Trophoblast cell (in vitro differentiated cells and primary cell): ENCODE measurements around the gene CCDC177.
A peak's percentile ranks its signal among the peaks of the same experiment; 100 is the strongest.

Source experiments
- DNase-seq, 2 donors: peaks; one replicate each; pipeline ENCODE4 v3.0.0-alpha.2; 2016
- H2AFZ ChIP-seq: 2 replicates; pipeline ENCODE4 v1.6.1; 2013; ENCODE audit warnings: low read length, moderate library complexity, mild to moderate bottlenecking; ENCODE audit not compliant: insufficient read depth, poor library complexity
- H2AK5ac ChIP-seq: 2 replicates; pipeline ENCODE4 v1.6.1; 2013; ENCODE audit warnings: mild to moderate bottlenecking, low read length
- H2BK120ac ChIP-seq: 2 replicates; pipeline ENCODE4 v1.6.1; 2013; ENCODE audit warnings: low read length, mild to moderate bottlenecking, moderate library complexity; ENCODE audit not compliant: insufficient read depth, poor library complexity
- H2BK12ac ChIP-seq: 2 replicates; pipeline ENCODE4 v1.6.1; 2013; ENCODE audit warnings: mild to moderate bottlenecking, low read length, moderate library complexity
- H2BK5ac ChIP-seq: 2 replicates; pipeline ENCODE4 v1.6.1; 2013; ENCODE audit warnings: low read length, low read depth, moderate library complexity, mild to moderate bottlenecking; ENCODE audit not compliant: poor library complexity
- H3K14ac ChIP-seq: 2 replicates; pipeline ENCODE4 v1.6.1; 2013; ENCODE audit warnings: mild to moderate bottlenecking, low read length
- H3K18ac ChIP-seq: 2 replicates; pipeline ENCODE4 v1.6.1; 2013; ENCODE audit warnings: mild to moderate bottlenecking, low read length
- H3K23ac ChIP-seq: 2 replicates; pipeline ENCODE4 v1.6.1; 2013; ENCODE audit warnings: low read length
- H3K27ac ChIP-seq: 2 replicates; pipeline ENCODE4 v1.5.1; 2013; ENCODE audit warnings: low read depth, mild to moderate bottlenecking, inconsistent platforms, low read length, moderate library complexity
- H3K27me3 ChIP-seq: 2 replicates; pipeline ENCODE4 v1.6.1; 2013; ENCODE audit warnings: inconsistent platforms, mild to moderate bottlenecking, low read length, moderate library complexity; ENCODE audit not compliant: insufficient read depth
- H3K36me3 ChIP-seq, 2 experiments: 1 replicate in 1 of 2; 2 replicates in 1 of 2; pipeline ENCODE4 v1.6.1; 2013; ENCODE audit warnings: low read length in 2 of 2, mild to moderate bottlenecking in 2 of 2, moderate library complexity in 1 of 2; ENCODE audit not compliant: insufficient read depth in 2 of 2, control insufficient read depth in 1 of 2
- H3K4ac ChIP-seq: 2 replicates; pipeline ENCODE4 v1.6.1; 2013; ENCODE audit warnings: low read depth, mild to moderate bottlenecking, low read length, moderate library complexity
- H3K4me1 ChIP-seq, 2 experiments: 1 replicate in 1 of 2; 2 replicates in 1 of 2; pipeline ENCODE4 v1.6.1; 2013; ENCODE audit warnings: low read length in 2 of 2, mild to moderate bottlenecking in 2 of 2, moderate library complexity in 1 of 2; ENCODE audit not compliant: insufficient read depth in 2 of 2, control insufficient read depth in 1 of 2
- H3K4me2 ChIP-seq: 2 replicates; pipeline ENCODE4 v1.6.1; 2013; ENCODE audit warnings: inconsistent platforms, mild to moderate bottlenecking, low read length, moderate library complexity
- H3K4me3 ChIP-seq: 2 replicates; pipeline ENCODE4 v1.5.1; 2013; ENCODE audit warnings: mild to moderate bottlenecking, low read depth, low read length, inconsistent platforms
- H3K79me1 ChIP-seq: one replicate; pipeline ENCODE4 v1.6.1; 2013; ENCODE audit warnings: low read length
- H3K79me2 ChIP-seq: 2 replicates; pipeline ENCODE4 v1.6.1; 2013; ENCODE audit warnings: low read length, mild to moderate bottlenecking; ENCODE audit not compliant: control insufficient read depth, insufficient read depth, poor library complexity
- H3K9ac ChIP-seq: 2 replicates; pipeline ENCODE4 v1.6.1; 2013; ENCODE audit warnings: mild to moderate bottlenecking, low read length
- H3K9me3 ChIP-seq: 2 replicates; pipeline ENCODE4 v1.6.1; 2013; ENCODE audit warnings: low read depth, mild to moderate bottlenecking, control low read depth, inconsistent platforms, low read length; ENCODE audit not compliant: insufficient read depth
- H4K12ac ChIP-seq: 2 replicates; pipeline ENCODE4 v1.6.1; 2013; ENCODE audit warnings: low read depth, mild to moderate bottlenecking, low read length, moderate library complexity
- H4K8ac ChIP-seq: 2 replicates; pipeline ENCODE4 v1.6.1; 2013; ENCODE audit warnings: low read depth, mild to moderate bottlenecking, low read length, moderate library complexity
- H4K91ac ChIP-seq: one replicate; pipeline ENCODE4 v1.6.1; 2013; ENCODE audit warnings: low read depth, mild to moderate bottlenecking, low read length, moderate library complexity
- WGBS: extraction: QIAGEN DNeasy Blood & Tissue Kit; methylation state at CpG from one replicate; pipeline ENCODE4 v1.1.7; 2013; ENCODE audit warnings: missing lambda C conversion rate; ENCODE audit not compliant: insufficient read length, insufficient coverage; ENCODE audit errors: extremely low coverage; 5-methylcytosine and 5-hydroxymethylcytosine counted together

Gene CCDC177

DNA sequence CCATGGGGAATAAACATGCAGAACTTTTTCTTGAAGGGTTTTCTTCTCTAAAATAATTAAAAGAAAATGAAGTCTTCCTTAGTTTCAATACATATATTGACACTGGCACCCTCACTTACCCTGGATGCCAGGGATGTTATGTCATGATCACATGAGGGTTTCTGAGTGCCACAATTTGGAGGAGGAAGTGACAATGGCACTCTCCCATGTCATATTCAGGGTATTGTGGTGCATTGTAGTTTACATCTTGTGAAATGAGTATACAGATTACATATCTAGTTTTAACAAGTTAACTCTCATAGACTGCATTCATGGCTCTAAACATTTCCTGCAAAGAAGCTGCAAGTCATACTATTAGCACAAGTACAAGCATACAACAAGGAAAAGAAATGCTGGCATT lies 37.7 kb downstream of the CCDC177 start:
- Histone ChIP-seq H2AK5ac (no peak overlapping the region), H2BK5ac (no peak overlapping the region), H4K8ac (no peak overlapping the region), H3K27me3 (no peaks in the 10 kb centered on the region), H3K9ac (no peak overlapping the region), H3K4me1 (peaks cover 3 to 6% of the 10 kb centered on the region in 2 experiments), H3K79me2 (no peaks in the 10 kb centered on the region), H3K14ac (no peak overlapping the region), H3K9me3 (no peaks in the 10 kb centered on the region), H2BK120ac (no peak overlapping the region), H3K27ac (no peak overlapping the region), H3K4ac (no peak overlapping the region), H3K36me3 (no peaks in the 10 kb centered on the region), H3K23ac (no peak overlapping the region), H3K4me3 (no peak overlapping the region), H2BK12ac (no peak overlapping the region), H3K4me2 (no peak overlapping the region), H2AFZ (no peak overlapping the region), H4K12ac (no peak overlapping the region), H3K18ac (no peak overlapping the region), H4K91ac (no peak overlapping the region), H3K79me1 (no peaks in the 10 kb centered on the region)
- DNase-seq, result no peak

DNA sequence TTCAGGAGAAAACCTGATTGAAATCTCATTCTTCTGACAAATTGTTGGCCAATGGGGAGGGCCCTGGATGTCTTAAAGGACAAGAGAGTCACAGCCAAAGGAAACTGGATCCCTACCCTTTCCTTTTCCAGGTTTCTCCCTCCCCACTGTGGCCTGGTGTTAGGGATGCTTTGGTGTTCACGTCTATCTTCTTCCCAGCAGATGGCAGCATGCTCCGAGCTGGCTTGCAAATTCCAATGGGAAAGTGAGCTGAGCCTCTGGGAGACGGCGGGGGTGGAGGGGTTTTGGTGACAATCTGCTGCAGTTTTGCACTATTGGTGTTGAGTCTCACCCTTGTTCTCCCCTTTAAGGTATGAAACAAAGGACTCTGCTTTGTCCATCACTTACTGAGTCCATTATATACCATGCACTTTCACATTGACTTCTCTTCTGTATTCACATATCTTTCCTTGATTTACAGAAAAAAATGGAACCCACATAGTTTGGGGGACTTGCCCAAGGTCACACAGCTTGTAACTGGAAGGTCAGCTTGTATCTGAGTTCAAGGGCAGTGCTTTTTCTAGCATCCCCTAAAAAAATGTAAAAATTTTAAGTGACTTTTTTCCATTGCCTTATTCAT lies 39.3 kb downstream of the CCDC177 start:
- H3K79me2 ChIP-seq, result no peaks in the 10 kb centered on the region
- H2BK5ac ChIP-seq, result no peak overlapping the region
- H2BK120ac ChIP-seq, result no peak overlapping the region
- H4K91ac ChIP-seq, result no peak overlapping the region
- no peak overlapping the region for H3K27ac ChIP-seq
- no peak overlapping the region for H2AFZ ChIP-seq
- H3K79me1 ChIP-seq, result no peaks in the 10 kb centered on the region
- H3K18ac ChIP-seq, result no peak overlapping the region
- H3K9me3 ChIP-seq, result no peaks in the 10 kb centered on the region
- no peak overlapping the region for H3K14ac ChIP-seq
- H4K8ac ChIP-seq, result no peak overlapping the region
- H3K23ac ChIP-seq, result no peak overlapping the region
- H3K4me1 ChIP-seq, result peaks cover 3 to 6% of the 10 kb centered on the region in 2 experiments
- no peak overlapping the region for H2AK5ac ChIP-seq
- no peaks in the 10 kb centered on the region for H3K27me3 ChIP-seq
- no peak overlapping the region for H4K12ac ChIP-seq
- no peak overlapping the region for H3K4ac ChIP-seq
- peak; percentile 32 to 73 for DNase-seq
- no peaks in the 10 kb centered on the region for H3K36me3 ChIP-seq
- WGBS, result no CpG with 5 or more reads among the region's 4 CpGs
- H3K4me3 ChIP-seq, result no peak overlapping the region
- no peak overlapping the region for H3K9ac ChIP-seq
- H2BK12ac ChIP-seq, result no peak overlapping the region
- no peak overlapping the region for H3K4me2 ChIP-seq

DNA sequence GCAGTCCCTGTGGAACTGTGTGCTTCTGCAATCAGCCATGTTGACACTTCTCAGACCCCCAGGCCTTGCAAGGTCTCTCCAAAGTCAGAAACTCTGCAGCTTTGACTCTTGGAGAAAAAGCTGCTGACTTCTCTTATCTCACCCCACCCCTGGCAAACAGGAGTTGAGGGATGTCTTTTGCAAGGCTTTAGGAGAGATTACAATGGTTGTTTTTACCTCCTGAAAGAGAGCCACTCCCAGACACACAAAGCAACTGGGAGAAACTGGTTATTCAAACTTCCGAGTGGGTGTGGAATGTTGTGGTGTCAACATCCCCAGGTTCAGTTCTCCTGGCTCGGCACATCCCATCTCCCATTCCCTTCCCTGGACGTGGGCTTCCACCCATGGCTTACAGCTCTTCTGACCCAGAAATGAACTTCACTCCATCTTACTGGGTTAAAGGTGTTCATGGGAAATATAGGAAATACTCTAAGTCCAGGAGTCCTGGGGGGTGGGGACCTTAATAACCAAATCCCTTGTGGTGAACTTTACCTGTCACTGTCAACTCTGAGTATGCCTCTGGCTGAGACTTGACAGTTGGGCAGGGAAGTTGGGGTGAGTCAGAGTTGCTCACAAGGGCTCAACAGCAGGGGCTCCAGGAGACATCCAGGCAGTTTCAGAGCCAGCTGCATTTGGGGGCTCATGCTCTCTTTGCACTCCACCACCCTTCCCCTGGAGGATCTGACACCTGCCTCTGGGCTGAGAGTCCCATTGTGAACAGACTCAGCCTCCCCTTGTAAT lies 41.9 kb downstream of the CCDC177 start:
- Histone ChIP-seq H4K91ac (no peak overlapping the region), H3K4ac (no peak overlapping the region), H3K27me3 (no peaks in the 10 kb centered on the region), H3K9me3 (peaks cover 1% of the 10 kb centered on the region), H3K79me2 (no peaks in the 10 kb centered on the region), H4K8ac (no peak overlapping the region), H2BK12ac (no peak overlapping the region), H3K36me3 (no peaks in the 10 kb centered on the region), H3K4me1 (peaks cover 3 to 6% of the 10 kb centered on the region in 2 experiments), H3K27ac (no peak overlapping the region), H2AFZ (no peak overlapping the region), H3K14ac (no peak overlapping the region), H4K12ac (no peak overlapping the region), H3K4me2 (no peak overlapping the region), H3K79me1 (no peaks in the 10 kb centered on the region), H2AK5ac (no peak overlapping the region), H2BK5ac (no peak overlapping the region), H3K23ac (no peak overlapping the region), H3K9ac (no peak overlapping the region), H3K4me3 (no peak overlapping the region), H3K18ac (no peak overlapping the region), H2BK120ac (no peak overlapping the region)
- WGBS, result no CpG with 5 or more reads among the region's 3 CpGs
- DNase-seq, result no peak

- no peak for DNase-seq
- no peak overlapping the region for H4K91ac ChIP-seq
- no peak overlapping the region for H2AK5ac ChIP-seq
- H3K79me1 ChIP-seq, result no peaks in the 10 kb centered on the region
- no peak overlapping the region for H4K12ac ChIP-seq
- no peak overlapping the region for H3K27ac ChIP-seq
- WGBS, result no CpG with 5 or more reads among the region's 3 CpGs
- no peak overlapping the region for H3K4me2 ChIP-seq
- H2AFZ ChIP-seq, result no peak overlapping the region
- H3K27me3 ChIP-seq, result no peaks in the 10 kb centered on the region
- H3K79me2 ChIP-seq, result no peaks in the 10 kb centered on the region
- H2BK5ac ChIP-seq, result no peak overlapping the region
- H2BK12ac ChIP-seq, result no peak overlapping the region
- peaks cover 3 to 6% of the 10 kb centered on the region in 2 experiments for H3K4me1 ChIP-seq
- H2BK120ac ChIP-seq, result no peak overlapping the region
- no peak overlapping the region for H3K4me3 ChIP-seq
- no peak overlapping the region for H3K14ac ChIP-seq
- peaks cover 1% of the 10 kb centered on the region for H3K9me3 ChIP-seq
- H3K4ac ChIP-seq, result no peak overlapping the region
- H3K18ac ChIP-seq, result no peak overlapping the region
- no peak overlapping the region for H3K23ac ChIP-seq
- no peak overlapping the region for H3K9ac ChIP-seq
- no peaks in the 10 kb centered on the region for H3K36me3 ChIP-seq
- no peak overlapping the region for H4K8ac ChIP-seq
Measured at GRCh38 chr14:69531135-69531534, 43.5 kb downstream of the CCDC177 start.
